Measurements from ENCODE around the gene RAB11FIP4. TPM values are rescaled to one million over a fixed set of nuclear protein-coding genes. Genes with fewer than 3 reads are reported as not detected.

The RAB11FIP4 gene
- polyA plus RNA-seq, 3 donors, result 1.5 to 12.3 (median 1.7) TPM

GRCh38 chr17:31522987-31523495 lies 131.6 kb downstream of the RAB11FIP4 start:
- 91 to 96% (median 93%) methylated on average over 9 of the region's 9 CpGs for WGBS, 3 donors
- no peak overlapping the region for H3K27ac ChIP-seq (ENCODE audit: low read depth, low read length)

- 97% methylated on average over 14 of the region's 14 CpGs for WGBS, 3 donors
Measured at GRCh38 chr17:31523862-31524730, 132.6 kb downstream of the RAB11FIP4 start.

GRCh38 chr17:31524926-31525800 lies 133.7 kb downstream of the RAB11FIP4 start:
- H3K27ac ChIP-seq (ENCODE audit: low read depth, low read length), result no peak overlapping the region
- WGBS, 3 donors, result 68 to 75% (median 69%) methylated on average over 31 of the region's 31 CpGs

More at GRCh38 chr17:31523862-31524730, 132.6 kb downstream of the RAB11FIP4 start:
- no peak overlapping the region for H3K27ac ChIP-seq (ENCODE audit: low read depth, low read length)

- no peak overlapping the region for H3K27ac ChIP-seq (ENCODE audit: low read depth, low read length)
- WGBS, 3 donors, result 79 to 89% (median 88%) methylated on average over 21 of the region's 21 CpGs
Measured at GRCh38 chr17:31525801-31526549, 134.5 kb downstream of the RAB11FIP4 start.

- no peak overlapping the region for H3K27ac ChIP-seq (ENCODE audit: low read depth, low read length)
- 40 to 81% (median 44%) methylated on average over 5 of the region's 5 CpGs for whole genome bisulfite sequencing, 3 donors
Measured at GRCh38 chr17:31527606-31528005, 136.1 kb downstream of the RAB11FIP4 start.

GRCh38 chr17:31528291-31528874 lies 136.9 kb downstream of the RAB11FIP4 start:
- no peak overlapping the region for H3K27ac ChIP-seq (ENCODE audit: low read depth, low read length)
- WGBS, 3 donors, result 94 to 95% (median 94%) methylated on average over 26 of the region's 26 CpGs

GRCh38 chr17:31529841-31530251 lies 138.4 kb downstream of the RAB11FIP4 start:
- H3K27ac ChIP-seq (ENCODE audit: low read depth, low read length), result no peak overlapping the region
- WGBS, 3 donors, result 84 to 89% (median 87%) methylated on average over 12 of the region's 12 CpGs

DNA sequence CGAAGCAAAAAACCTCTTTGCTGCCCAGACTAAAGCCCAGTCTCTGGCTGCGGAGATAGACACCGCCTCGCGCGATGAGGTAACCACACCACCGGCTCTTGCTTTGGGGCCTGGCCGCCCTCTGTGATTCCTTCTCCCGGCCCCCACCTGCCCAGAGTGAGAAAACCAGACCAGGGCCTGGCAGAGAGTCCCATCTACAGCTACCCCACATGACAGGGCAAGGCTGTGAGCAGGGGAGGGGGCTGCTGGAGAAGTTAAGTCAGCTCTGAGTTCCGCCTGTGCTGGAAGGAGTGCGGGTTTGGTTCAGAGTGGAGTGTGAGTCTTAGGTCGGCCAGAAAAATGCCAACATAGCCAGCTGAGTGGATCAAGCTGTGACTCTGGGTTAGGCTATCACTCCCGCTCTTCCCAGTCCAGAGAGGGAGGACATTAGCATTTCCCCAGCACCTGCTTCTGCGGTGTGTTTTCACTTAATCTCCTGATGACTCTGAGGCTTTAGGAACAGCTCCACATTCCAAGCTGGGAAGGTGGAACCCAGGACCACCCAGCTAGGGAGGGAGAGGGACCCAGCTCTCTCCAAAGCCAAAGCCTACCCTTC lies 139.0 kb downstream of the RAB11FIP4 start:
- 82 to 90% (median 87%) methylated on average over 14 of the region's 14 CpGs for WGBS, 3 donors
- H3K27ac ChIP-seq (ENCODE audit: low read depth, low read length), result no peak overlapping the region

- no peak overlapping the region for H3K27ac ChIP-seq (ENCODE audit: low read depth, low read length)
- 93 to 95% (median 94%) methylated on average over 16 of the region's 16 CpGs for WGBS, 3 donors
Measured at GRCh38 chr17:31531336-31531980, 140.0 kb downstream of the RAB11FIP4 start.

DNA sequence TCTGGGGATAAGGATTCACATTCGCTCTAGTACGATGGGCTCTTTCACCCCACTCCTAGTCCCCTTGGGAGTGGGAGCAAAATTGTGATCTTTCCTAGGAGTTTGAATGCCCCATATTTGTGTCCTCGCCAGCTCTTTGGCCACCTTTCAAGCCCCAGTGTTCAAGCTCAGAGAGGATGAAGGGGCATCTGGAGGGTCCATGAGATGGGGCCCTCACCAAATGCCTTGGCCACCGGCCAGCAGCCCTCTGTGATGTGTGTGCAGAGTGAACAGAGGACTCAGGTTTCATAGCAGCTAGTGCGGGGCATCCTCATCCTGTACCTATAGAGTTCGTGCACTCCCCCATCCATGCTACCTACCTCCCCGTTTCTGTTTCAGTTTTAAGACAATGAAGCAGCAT lies 140.6 kb downstream of the RAB11FIP4 start:
- H3K27ac ChIP-seq (ENCODE audit: low read depth, low read length), result no peak overlapping the region
- WGBS, 3 donors, result 86 to 91% (median 90%) methylated on average over 7 of the region's 7 CpGs

DNA sequence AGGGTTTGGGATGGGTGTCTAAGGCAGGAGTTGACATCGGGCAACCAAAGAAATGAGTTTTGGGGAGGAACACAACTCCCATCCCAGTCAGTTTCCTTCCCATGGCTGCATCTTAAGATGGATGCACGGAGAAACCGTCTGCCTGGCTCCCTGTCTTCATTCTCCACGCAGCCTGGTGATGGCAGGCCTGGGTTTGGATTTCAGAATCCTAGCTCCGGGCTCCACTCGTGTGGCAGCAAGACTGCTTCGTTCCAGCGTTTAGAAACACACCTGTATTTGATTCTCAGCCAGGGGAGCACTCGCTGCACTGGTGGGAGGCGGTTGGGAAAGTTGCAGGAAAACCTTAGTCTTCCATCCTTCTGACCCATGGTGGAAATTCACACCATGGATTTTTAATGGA lies 141.1 kb downstream of the RAB11FIP4 start:
- no peak overlapping the region for H3K27ac ChIP-seq (ENCODE audit: low read depth, low read length)
- WGBS, 3 donors, result 91 to 96% (median 94%) methylated on average over 10 of the region's 10 CpGs

DNA sequence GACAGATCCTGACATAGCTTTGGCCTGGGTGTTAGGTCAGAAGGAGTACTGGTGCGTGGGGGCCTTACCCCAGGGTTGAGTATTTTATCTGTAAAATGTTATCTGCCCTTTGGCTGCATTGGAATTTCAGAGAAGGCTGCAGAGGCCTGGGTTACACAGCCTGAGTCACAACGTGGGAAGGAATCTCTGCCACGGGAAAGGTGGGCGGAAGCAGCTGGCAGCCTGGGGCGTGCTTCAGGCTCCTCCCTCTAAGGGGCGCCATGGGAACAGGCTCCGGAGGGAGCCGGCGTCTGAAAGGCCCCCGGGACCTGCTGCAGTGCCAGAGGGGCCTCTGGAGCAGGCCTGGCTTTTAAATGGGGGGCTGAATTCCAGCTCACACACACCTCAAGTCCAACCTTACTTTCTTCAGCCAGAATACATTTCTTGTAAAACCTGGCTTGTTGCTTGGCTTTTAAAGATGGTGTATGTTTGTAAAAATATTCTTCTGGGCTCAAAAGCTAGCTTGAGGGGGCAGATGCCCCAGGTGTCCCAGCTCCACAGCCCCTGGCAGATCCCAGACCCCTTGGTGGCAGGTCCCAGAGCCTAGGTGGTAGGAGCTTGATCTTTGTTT lies 142.2 kb downstream of the RAB11FIP4 start:
- no peak overlapping the region for H3K27ac ChIP-seq (ENCODE audit: low read depth, low read length)
- WGBS, 3 donors, result 13 to 31% (median 15%) methylated on average over 9 to 10 of the region's 10 CpGs

GRCh38 chr17:31534223-31534888 lies 142.9 kb downstream of the RAB11FIP4 start:
- 76 to 84% (median 82%) methylated on average over 10 of the region's 10 CpGs for WGBS, 3 donors
- no peak overlapping the region for H3K27ac ChIP-seq (ENCODE audit: low read depth, low read length)

- H3K27ac ChIP-seq (ENCODE audit: low read depth, low read length), result no peak overlapping the region
- 37 to 84% (median 49%) methylated on average over 2 of the region's 2 CpGs for WGBS, 3 donors
Measured at GRCh38 chr17:31535581-31535981, 144.1 kb downstream of the RAB11FIP4 start.

DNA sequence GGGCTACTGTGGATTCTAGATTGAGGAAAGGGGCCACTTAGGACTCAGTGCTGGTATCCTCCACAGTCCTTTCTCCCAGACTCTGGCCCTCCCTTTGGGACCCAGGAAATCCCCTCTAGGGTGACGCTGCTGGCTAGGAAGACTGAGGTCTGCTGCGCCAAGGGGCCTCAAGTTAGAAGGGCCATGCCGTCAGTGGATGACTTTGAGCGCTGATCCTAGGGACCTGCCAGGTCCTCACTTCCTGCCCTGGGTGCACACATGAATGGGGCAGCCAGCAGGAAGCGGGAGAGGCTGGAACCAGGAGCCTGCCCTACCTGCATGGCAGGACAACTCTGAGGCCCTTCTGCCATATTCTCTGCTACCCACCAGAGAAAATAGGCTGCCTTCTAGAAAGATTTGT lies 145.0 kb downstream of the RAB11FIP4 start:
- H3K27ac ChIP-seq (ENCODE audit: low read depth, low read length), result no peak overlapping the region
- 83 to 92% (median 92%) methylated on average over 5 of the region's 5 CpGs for WGBS, 3 donors

- 60 to 72% (median 67%) methylated on average over 9 of the region's 9 CpGs for WGBS, 3 donors
- no peak overlapping the region for H3K27ac ChIP-seq (ENCODE audit: low read depth, low read length)
Measured at GRCh38 chr17:31537565-31538011, 146.1 kb downstream of the RAB11FIP4 start.

Data from adipose tissue (tissue), 3 donors.